Ovary (tissue), 9 donors: ENCODE results near the gene ARL11. TPM values are rescaled to one million over a fixed set of nuclear protein-coding genes. Genes with fewer than 3 reads are reported as not detected.
A peak's percentile ranks its signal among the peaks of the same experiment; 100 is the strongest.
"Not testable (repeated sequence)": the region's sequence is repeated elsewhere in the genome, so short reads cannot be mapped to it uniquely, and the experiment has no call there.

ENCODE experiments used
- DNase-seq, 5 donors: peaks; one replicate each; pipeline ENCODE4 v3.0.0-alpha.2; 2019 to 2020
- H3K27ac ChIP-seq, 2 donors: fragments of 200-600 bp; one replicate each; pipeline versions ENCODE4 v1.5.1 to v1.8.0; 2019 to 2022
- H3K27me3 ChIP-seq: fragments of 200-600 bp; one replicate; pipeline ENCODE4 v1.8.0; 2022
- H3K36me3 ChIP-seq: fragments of 200-600 bp; sonication (generic); one replicate; pipeline ENCODE4 v1.5.1; 2019
- H3K4me1 ChIP-seq: one replicate; pipeline ENCODE4 v1.8.1; 2013; ENCODE audit warnings: mild to moderate bottlenecking, moderate library complexity; ENCODE audit not compliant: insufficient read depth
- H3K4me3 ChIP-seq: fragments of 200-600 bp; sonication (generic); one replicate; pipeline ENCODE4 v1.5.1; 2017
- H3K9me3 ChIP-seq, 2 donors: fragments of 200-600 bp in 1 of 2; sonication (generic) in 1 of 2; one replicate each; pipeline versions ENCODE4 v1.5.1 to v1.8.1; 2013 to 2019; ENCODE audit warnings: mild to moderate bottlenecking in 1 of 2, moderate library complexity in 1 of 2
- CTCF ChIP-seq, 3 donors: fragments of 450-650 bp in 2 of 3; fragments of 200-600 bp in 1 of 3; IDR thresholded peaks; one replicate each; pipeline versions ENCODE4 v1.5.1 to v1.8.0; 2016 to 2022; ENCODE audit warnings: antibody characterized with exemption in 3 of 3, mild to moderate bottlenecking in 1 of 3
- EP300 ChIP-seq: sonication (generic); formaldehyde crosslinking; IDR thresholded peaks from one replicate; pipeline ENCODE4 v1.6.1; 2017; ENCODE audit warnings: antibody characterized with exemption
- POLR2A ChIP-seq: fragments of 450-650 bp; IDR thresholded peaks from one replicate; pipeline ENCODE4 v1.6.1; 2017; ENCODE audit warnings: antibody characterized with exemption, mild to moderate bottlenecking, moderate library complexity
- WGBS, 3 donors: extraction: QIAGEN DNeasy Blood & Tissue Kit in 1 of 3; methylation state at CpG; one replicate each; pipeline versions ENCODE4 v1.1.5 to v1.1.7; 2013 to 2017; 5-methylcytosine and 5-hydroxymethylcytosine counted together
- intact Hi-C, 4 donors: fragments of 100-400 bp; cut with DNase I; formaldehyde crosslinking; loops; one replicate each; pipeline versions ENCODE4 v1.11.0 to v1.15.1; 2022 to 2023
- polyA plus RNA-seq, 2 donors: library from polyadenylated mRNA; stranded (reverse); fragments of 200-250 nt in 1 of 2; fragments of 350-450 nt in 1 of 2; fragmentation: Illumina TruSeq in 1 of 2; extraction: RNeasy Lipid Tissue Mini Kit (QIAGEN cat#74804) in 1 of 2; gene quantifications; one replicate each; pipeline ENCODE4 v1.2.3, GENCODE V29; 2013 to 2014
- total RNA-seq, 7 donors: library from RNA; depleted of rRNA in 2 of 7; stranded (reverse); fragments of >200 nt in 2 of 7; fragmentation: NEBNext Ultra II Directional in 3 of 7; extraction: Animal tissue kit (Norgen Biotek cat#: 25700) in 3 of 7; gene quantifications; one replicate each; pipeline versions ENCODE4 v1.1.0 to v1.2.4, GENCODE V29; 2016 to 2023
- donor health status: DM: no; HTN: no; CAD: no; lungs with moderate emphysema.
- donor health status: DM: no; HTN: no; CAD: no.
- donor health status: Bipolar disorder and iron deficiency.
- donor health status: DM: yes; HTN: yes; CAD: no.
- donor health status: DM: no; HTN: no; CAD: no.
- donor health status: DM: yes; HTN: yes; CAD: no.

The ARL11 gene
- total and polyA plus RNA-seq, 9 donors: 0.15 to 0.93 (median 0.28) TPM

- Histone ChIP-seq H3K27me3 (no peaks in the 10 kb centered on the region), H3K9me3 (no peaks in the 10 kb centered on the region), H3K27ac (no peak overlapping the region), H3K4me1 (no peaks in the 10 kb centered on the region), H3K4me3 (no peak overlapping the region), H3K36me3 (no peaks in the 10 kb centered on the region)
- intact Hi-C loops: no loop called here
- no peak for DNase-seq
- 62 to 100% (median 91%) methylated on average over 1 of the region's 1 CpG for whole genome bisulfite sequencing, 3 donors
- TF ChIP-seq EP300 (no peak), CTCF (IDR thresholded peaks at IDR 0.05) (no peak), POLR2A (no peak)
Measured at GRCh38 chr13:49610176-49610575, 18.1 kb upstream of the ARL11 start.

GRCh38 chr13:49612042-49612441 lies 16.3 kb upstream of the ARL11 start:
- DNase-seq, H3K27ac ChIP-seq, H3K9me3 ChIP-seq, intact Hi-C loops, H3K36me3 ChIP-seq, H3K4me3 ChIP-seq, H3K27me3 ChIP-seq, H3K4me1 ChIP-seq: not testable (repeated sequence)
- 92 to 95% (median 94%) methylated on average over 3 of the region's 3 CpGs for WGBS, 3 donors

GRCh38 chr13:49615836-49616675 lies 12.3 kb upstream of the ARL11 start:
- intact Hi-C loops: no loop called here
- no peak for TF ChIP-seq CTCF (IDR thresholded peaks at IDR 0.05)
- TF ChIP-seq POLR2A: no peak
- no peak for TF ChIP-seq EP300

GRCh38 chr13:49616676-49617065 lies 11.6 kb upstream of the ARL11 start:
- no peaks in the 10 kb centered on the region for H3K36me3 ChIP-seq
- WGBS, 3 donors: 85 to 92% (median 90%) methylated on average over 3 of the region's 3 CpGs
- H3K9me3 ChIP-seq: no peaks in the 10 kb centered on the region
- H3K4me1 ChIP-seq: peaks cover 5% of the 10 kb centered on the region
- peak overlapping the region in 1 of 2 donors; percentile 33 for H3K27ac ChIP-seq
- no peak for TF ChIP-seq EP300
- no peak for TF ChIP-seq CTCF (IDR thresholded peaks at IDR 0.05)
- TF ChIP-seq POLR2A: no peak
- no peak for DNase-seq
- H3K4me3 ChIP-seq: no peak overlapping the region
- no peaks in the 10 kb centered on the region for H3K27me3 ChIP-seq
- intact Hi-C loops: no loop called here

More at GRCh38 chr13:49615836-49616675, 12.3 kb upstream of the ARL11 start:
- peaks cover 3% of the 10 kb centered on the region for H3K4me1 ChIP-seq
- no peaks in the 10 kb centered on the region for H3K9me3 ChIP-seq
- WGBS, 3 donors: 41 to 44% (median 42%) methylated on average over 8 of the region's 8 CpGs
- H3K27ac ChIP-seq: peak overlapping the region in 1 of 2 donors; percentile 33
- no peak overlapping the region for H3K4me3 ChIP-seq
- H3K36me3 ChIP-seq: no peaks in the 10 kb centered on the region
- no peak for DNase-seq
- no peaks in the 10 kb centered on the region for H3K27me3 ChIP-seq

- Histone ChIP-seq H3K36me3 (no peaks in the 10 kb centered on the region), H3K4me1 (peaks cover 6% of the 10 kb centered on the region), H3K27me3 (no peaks in the 10 kb centered on the region), H3K27ac (no peak overlapping the region), H3K9me3 (no peaks in the 10 kb centered on the region), H3K4me3 (no peak overlapping the region)
- peak in 3 of 5 donors; percentile 19 to 46 (median 27) for DNase-seq
- 46 to 63% (median 62%) methylated on average over 22 of the region's 22 CpGs for WGBS, 3 donors
- intact Hi-C loops: no loop called here
- no peak for TF ChIP-seq CTCF (IDR thresholded peaks at IDR 0.05)
- TF ChIP-seq EP300: no peak
- TF ChIP-seq POLR2A: no peak
Measured at GRCh38 chr13:49620170-49620621, 8.1 kb upstream of the ARL11 start.
